Activated T-cell treated with anti-CD3 and anti-CD28 coated beads for 48 hours (primary cell): ENCODE data around the gene TBC1D9.
"Not testable (repeated sequence)": the region's sequence is repeated elsewhere in the genome, so short reads cannot be mapped to it uniquely, and the experiment has no call there.

ENCODE experiments used
- DNase-seq: peaks from one replicate; pipeline ENCODE4 v3.0.0-alpha.2; 2020; ENCODE audit warnings: low read depth

Gene TBC1D9

GRCh38 chr4:140756319-140757231 lies at the start of gene TBC1D9:
TSS of gene TBC1D9 (minus strand) at chr4:140756385. CDS start at chr4:140756045, 340 bp downstream.
- peak; percentile 3 for DNase-seq

GRCh38 chr4:140805293-140805692 lies 49.1 kb upstream of the TBC1D9 start:
- no peak for DNase-seq

GRCh38 chr4:140802591-140802990 lies 46.4 kb upstream of the TBC1D9 start:
- no peak for DNase-seq

- no peak for DNase-seq
These were observed 44.5 kb upstream of the TBC1D9 start for GRCh38 chr4:140800666-140801065.

- DNase-seq, result no peak
These were observed 43.6 kb upstream of the TBC1D9 start for GRCh38 chr4:140799686-140800225.

GRCh38 chr4:140793291-140793690 lies 37.1 kb upstream of the TBC1D9 start:
- no peak for DNase-seq

- DNase-seq, result no peak
These were observed 34.6 kb upstream of the TBC1D9 start for GRCh38 chr4:140790765-140791164.

GRCh38 chr4:140790171-140790570 lies 34.0 kb upstream of the TBC1D9 start:
- no peak for DNase-seq

GRCh38 chr4:140789759-140790158 lies 33.6 kb upstream of the TBC1D9 start:
- DNase-seq, result no peak

GRCh38 chr4:140782787-140783186 lies 26.6 kb upstream of the TBC1D9 start:
- DNase-seq, result not testable (repeated sequence)

GRCh38 chr4:140781596-140781995 lies 25.4 kb upstream of the TBC1D9 start:
- no peak for DNase-seq

GRCh38 chr4:140777894-140778293 lies 21.7 kb upstream of the TBC1D9 start:
- DNase-seq, result no peak

GRCh38 chr4:140777386-140777785 lies 21.2 kb upstream of the TBC1D9 start:
- DNase-seq, result no peak

- no peak for DNase-seq
These were observed 20.4 kb upstream of the TBC1D9 start for GRCh38 chr4:140776556-140776955.

GRCh38 chr4:140774956-140775355 lies 18.8 kb upstream of the TBC1D9 start:
- no peak for DNase-seq

- DNase-seq, result no peak
These were observed 18.3 kb upstream of the TBC1D9 start for GRCh38 chr4:140774510-140774909.

GRCh38 chr4:140769209-140769608 lies 13.0 kb upstream of the TBC1D9 start:
- no peak for DNase-seq

GRCh38 chr4:140764785-140765392 lies 8.7 kb upstream of the TBC1D9 start:
- DNase-seq, result no peak

GRCh38 chr4:140762202-140762601 lies 6.0 kb upstream of the TBC1D9 start:
- no peak for DNase-seq

- DNase-seq, result no peak
These were observed 1.0 kb upstream of the TBC1D9 start for GRCh38 chr4:140757232-140757630.

GRCh38 chr4:140755774-140756318 lies 339 bp downstream of the TBC1D9 start:
- peak; percentile 9 for DNase-seq

GRCh38 chr4:140754918-140755773 lies 1.0 kb downstream of the TBC1D9 start:
- no peak for DNase-seq
